ENCODE results near the gene DIS3L2. TPM values are rescaled to one million over a fixed set of nuclear protein-coding genes. Genes with fewer than 3 reads are reported as not detected.

The DIS3L2 gene
- total RNA-seq, 2 donors from 2014 or later, result 38.8 to 76.0 TPM

- Mint-ChIP-seq H3K4me3 (no peak overlapping the region), H3K27me3 (no peaks in the 10 kb centered on the region), H3K27ac (no peak overlapping the region), H3K9me3 (no peaks in the 10 kb centered on the region), H3K36me3 (no peaks in the 10 kb centered on the region), H3K4me1 (ENCODE audit: low read depth in 2 of 2) (peaks cover 14 to 16% of the 10 kb centered on the region in 2 donors)
- DNase-seq (ENCODE audit: low spot score), result no peak
- no peak for ATAC-seq
Measured at GRCh38 chr2:232228971-232229894, 267.7 kb downstream of the DIS3L2 start.

- H3K4me1 Mint-ChIP-seq (ENCODE audit: low read depth in 2 of 2), result peaks cover 14 to 16% of the 10 kb centered on the region in 2 donors
- DNase-seq (ENCODE audit: low spot score) (no peak), ATAC-seq (no peak)
- no peaks in the 10 kb centered on the region for H3K9me3 Mint-ChIP-seq
- no peaks in the 10 kb centered on the region for H3K36me3 Mint-ChIP-seq
- H3K27me3 Mint-ChIP-seq, result no peaks in the 10 kb centered on the region
- H3K27ac Mint-ChIP-seq, result no peak overlapping the region
- no peak overlapping the region for H3K4me3 Mint-ChIP-seq
Measured at GRCh38 chr2:232229911-232230310, 268.4 kb downstream of the DIS3L2 start.

DNA sequence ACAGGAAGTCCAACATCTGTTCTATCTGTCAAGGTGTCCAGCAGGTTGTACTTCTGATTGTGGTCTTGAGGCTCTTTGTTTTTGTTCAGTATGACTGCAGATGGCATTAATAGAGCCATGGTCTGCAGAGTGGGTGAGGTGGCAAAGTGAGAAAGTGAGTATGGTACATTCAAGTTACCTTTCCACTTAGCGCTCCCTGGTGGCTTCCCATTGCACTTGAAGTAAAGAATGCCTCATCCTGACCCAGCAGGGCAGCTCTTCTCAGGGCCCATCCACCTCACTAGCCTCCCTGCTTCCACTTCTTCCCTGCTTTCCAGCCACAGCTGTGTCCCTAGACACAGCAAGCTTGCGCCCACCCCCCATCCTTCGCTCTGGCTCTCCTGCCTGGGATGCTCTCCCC is 269.0 kb downstream of the DIS3L2 start:
- ATAC-seq, result no peak
- DNase-seq (ENCODE audit: low spot score), result no peak
- H3K9me3 Mint-ChIP-seq, result no peaks in the 10 kb centered on the region
- no peaks in the 10 kb centered on the region for H3K36me3 Mint-ChIP-seq
- H3K27me3 Mint-ChIP-seq, result no peaks in the 10 kb centered on the region
- H3K27ac Mint-ChIP-seq, result no peak overlapping the region
- H3K4me3 Mint-ChIP-seq, result no peak overlapping the region
- peaks cover 14 to 16% of the 10 kb centered on the region in 2 donors for H3K4me1 Mint-ChIP-seq (ENCODE audit: low read depth in 2 of 2)

- H3K27me3 Mint-ChIP-seq, result no peaks in the 10 kb centered on the region
- DNase-seq (ENCODE audit: low spot score), result no peak
- H3K4me1 Mint-ChIP-seq (ENCODE audit: low read depth in 2 of 2), result peaks cover 14 to 16% of the 10 kb centered on the region in 2 donors
- ATAC-seq, result no peak
- H3K27ac Mint-ChIP-seq, result peak overlapping the region in 1 of 2 donors; percentile 22
- no peaks in the 10 kb centered on the region for H3K9me3 Mint-ChIP-seq
- no peak overlapping the region for H3K4me3 Mint-ChIP-seq
- H3K36me3 Mint-ChIP-seq, result no peaks in the 10 kb centered on the region
Measured at GRCh38 chr2:232231554-232231953, 270.0 kb downstream of the DIS3L2 start.

DNA sequence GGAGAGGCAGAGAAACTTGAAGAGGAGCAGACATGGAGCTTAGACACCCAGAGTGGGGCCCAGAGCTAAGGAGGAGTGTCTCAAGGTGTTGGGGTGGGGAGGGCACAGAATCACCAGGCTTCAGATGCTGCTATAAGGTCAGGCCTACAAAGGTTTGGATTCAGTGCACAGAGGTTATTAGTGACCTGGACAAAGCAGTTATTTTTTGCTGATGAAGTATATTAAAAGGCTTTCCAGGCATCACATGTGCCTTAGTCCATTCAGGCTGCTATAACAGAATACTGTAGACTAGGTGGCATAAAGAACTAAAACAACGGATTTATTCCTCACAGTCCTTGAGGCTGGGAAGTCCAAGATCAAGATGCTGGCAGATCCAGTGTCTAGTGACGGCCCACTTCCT is 271.4 kb downstream of the DIS3L2 start:
- H3K27ac Mint-ChIP-seq, result peak overlapping the region in 1 of 2 donors; percentile 36
- H3K4me3 Mint-ChIP-seq, result no peak overlapping the region
- H3K36me3 Mint-ChIP-seq, result no peaks in the 10 kb centered on the region
- no peak for DNase-seq (ENCODE audit: low spot score)
- no peaks in the 10 kb centered on the region for H3K9me3 Mint-ChIP-seq
- H3K27me3 Mint-ChIP-seq, result no peaks in the 10 kb centered on the region
- H3K4me1 Mint-ChIP-seq (ENCODE audit: low read depth in 2 of 2), result peaks cover 14 to 22% of the 10 kb centered on the region in 2 donors
- no peak for ATAC-seq

DNA sequence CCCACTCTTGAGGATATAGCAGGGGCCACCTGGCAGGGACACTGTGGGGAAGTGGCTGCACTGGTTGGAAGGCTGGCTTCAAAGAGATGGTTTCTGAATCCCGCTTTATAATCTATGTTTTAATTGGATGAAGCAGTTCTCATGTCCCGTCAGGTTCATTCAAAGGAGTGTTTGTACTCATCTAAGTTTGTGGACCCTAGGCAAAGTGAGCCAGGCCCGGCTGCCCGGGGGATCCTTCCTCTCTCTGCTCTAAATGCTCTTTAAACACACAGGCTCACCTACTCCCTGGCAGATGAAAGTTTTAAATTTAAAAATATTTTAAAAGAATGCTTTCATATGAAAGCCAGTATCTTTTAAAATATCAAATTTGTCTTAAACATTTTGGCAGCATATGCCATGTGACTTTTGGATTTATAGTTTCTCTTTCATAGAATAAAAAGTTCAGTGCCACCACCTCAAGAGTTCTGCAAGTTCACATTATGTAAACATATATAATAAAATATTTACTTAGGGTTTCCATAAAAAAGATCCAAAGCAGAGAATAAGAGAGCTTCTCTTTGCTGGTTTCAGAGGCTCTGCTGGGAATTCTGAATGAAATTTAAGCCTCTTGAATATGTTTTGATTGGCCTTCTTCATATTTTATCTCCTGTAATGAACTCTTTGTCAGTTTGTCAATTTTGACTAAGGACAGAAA is 273.6 kb downstream of the DIS3L2 start:
- peaks cover 5% of the 10 kb centered on the region for H3K36me3 Mint-ChIP-seq
- H3K9me3 Mint-ChIP-seq, result no peaks in the 10 kb centered on the region
- no peak for ATAC-seq
- no peaks in the 10 kb centered on the region for H3K27me3 Mint-ChIP-seq
- no peak overlapping the region for H3K27ac Mint-ChIP-seq
- peaks cover 16 to 25% of the 10 kb centered on the region in 2 donors for H3K4me1 Mint-ChIP-seq (ENCODE audit: low read depth in 2 of 2)
- no peak overlapping the region for H3K4me3 Mint-ChIP-seq
- DNase-seq (ENCODE audit: low spot score), result no peak

GRCh38 chr2:232235716-232236115 is 274.2 kb downstream of the DIS3L2 start:
- no peak overlapping the region for H3K27ac Mint-ChIP-seq
- no peak overlapping the region for H3K4me3 Mint-ChIP-seq
- DNase-seq (ENCODE audit: low spot score) (no peak), ATAC-seq (no peak)
- H3K9me3 Mint-ChIP-seq, result no peaks in the 10 kb centered on the region
- peaks cover 18 to 26% of the 10 kb centered on the region in 2 donors for H3K4me1 Mint-ChIP-seq (ENCODE audit: low read depth in 2 of 2)
- H3K36me3 Mint-ChIP-seq, result peaks cover 5% of the 10 kb centered on the region
- H3K27me3 Mint-ChIP-seq, result no peaks in the 10 kb centered on the region

- DNase-seq (ENCODE audit: low spot score) (no peak), ATAC-seq (peak in 1 of 2 donors; percentile 43)
- Mint-ChIP-seq H3K9me3 (no peaks in the 10 kb centered on the region), H3K4me1 (ENCODE audit: low read depth in 2 of 2) (peaks cover 18 to 26% of the 10 kb centered on the region in 2 donors), H3K4me3 (no peak overlapping the region), H3K27ac (no peak overlapping the region), H3K36me3 (peaks cover 5% of the 10 kb centered on the region), H3K27me3 (no peaks in the 10 kb centered on the region)
Measured at GRCh38 chr2:232236200-232236599, 274.7 kb downstream of the DIS3L2 start.

- Mint-ChIP-seq H3K4me3 (no peak overlapping the region), H3K27ac (peak overlapping the region in 1 of 2 donors; percentile 38), H3K36me3 (peaks cover 5% of the 10 kb centered on the region)
Measured at GRCh38 chr2:232237464-232237863, 276.0 kb downstream of the DIS3L2 start.

DNA sequence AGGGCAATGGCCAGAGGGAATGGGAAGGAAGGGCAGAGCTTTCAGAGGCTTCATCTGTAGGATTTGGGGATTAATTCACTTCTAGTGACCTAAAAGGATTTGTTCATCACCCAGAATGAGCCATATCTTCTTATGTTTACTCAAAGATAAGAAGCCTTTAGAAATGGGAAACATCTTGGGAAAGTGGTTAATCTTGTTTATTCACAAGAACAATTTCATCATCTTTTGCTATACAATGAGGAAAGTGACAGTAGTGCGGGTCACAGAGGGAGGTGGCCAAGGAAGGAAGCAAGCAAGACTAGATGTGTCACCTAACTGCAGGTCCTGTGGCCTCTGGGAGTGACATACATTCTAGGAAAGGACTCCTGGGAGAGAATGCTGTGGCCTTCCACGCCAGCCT is 276.6 kb downstream of the DIS3L2 start:
- Mint-ChIP-seq H3K9me3 (no peaks in the 10 kb centered on the region), H3K4me1 (ENCODE audit: low read depth in 2 of 2) (peaks cover 4 to 12% of the 10 kb centered on the region in 2 donors), H3K27me3 (no peaks in the 10 kb centered on the region), H3K36me3 (peaks cover 5% of the 10 kb centered on the region), H3K4me3 (no peak overlapping the region), H3K27ac (peak overlapping the region in 1 of 2 donors; percentile 38)
- DNase-seq (ENCODE audit: low spot score) (no peak), ATAC-seq (no peak)

More at GRCh38 chr2:232237464-232237863, 276.0 kb downstream of the DIS3L2 start:
- Mint-ChIP-seq H3K4me1 (ENCODE audit: low read depth in 2 of 2) (peaks cover 7 to 16% of the 10 kb centered on the region in 2 donors), H3K27me3 (no peaks in the 10 kb centered on the region), H3K9me3 (no peaks in the 10 kb centered on the region)
- DNase-seq (ENCODE audit: low spot score) (no peak), ATAC-seq (no peak)

- Mint-ChIP-seq H3K9me3 (no peaks in the 10 kb centered on the region), H3K4me3 (no peak overlapping the region), H3K4me1 (ENCODE audit: low read depth in 2 of 2) (peaks cover 4 to 12% of the 10 kb centered on the region in 2 donors), H3K36me3 (peaks cover 5% of the 10 kb centered on the region), H3K27me3 (no peaks in the 10 kb centered on the region), H3K27ac (peak overlapping the region in 1 of 2 donors; percentile 38)
- ATAC-seq (no peak), DNase-seq (ENCODE audit: low spot score) (no peak)
Measured at GRCh38 chr2:232238596-232238995, 277.1 kb downstream of the DIS3L2 start.

DNA sequence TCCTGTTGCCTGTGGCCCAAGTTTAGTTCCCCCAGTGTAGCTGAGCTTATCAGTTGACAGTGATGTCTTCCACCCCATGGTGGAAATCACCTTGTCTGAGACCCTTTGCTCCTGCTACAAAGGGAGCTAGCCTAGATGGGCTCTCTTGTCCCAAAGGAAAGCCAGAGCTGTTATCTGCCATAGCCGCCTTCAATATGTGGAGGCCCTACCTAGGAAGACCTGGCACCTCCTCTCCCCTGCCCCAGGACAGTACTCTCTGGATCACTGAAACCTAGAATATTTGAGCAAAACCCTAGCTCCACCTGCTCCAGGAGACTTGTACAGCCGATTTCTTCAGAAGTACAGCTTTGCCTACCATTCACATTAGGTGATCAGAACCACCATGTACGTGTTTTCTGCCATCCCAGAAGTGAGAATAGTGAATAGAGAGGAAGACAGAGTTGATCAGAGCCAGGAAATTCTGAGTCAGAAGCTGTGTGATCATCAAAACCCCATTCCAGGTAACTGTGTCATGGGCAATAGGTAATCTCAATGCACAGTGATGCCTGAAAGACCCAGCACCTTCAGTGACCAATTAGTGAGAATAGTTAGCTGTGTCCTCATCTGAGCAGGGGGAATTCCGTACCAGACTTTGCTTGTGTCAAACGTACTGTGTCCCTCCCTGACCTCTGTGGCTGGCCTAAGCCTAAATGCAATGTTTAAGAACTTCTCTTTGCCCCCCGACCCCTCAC is 278.6 kb downstream of the DIS3L2 start:
- Mint-ChIP-seq H3K9me3 (no peaks in the 10 kb centered on the region), H3K4me3 (no peak overlapping the region), H3K27me3 (no peaks in the 10 kb centered on the region), H3K27ac (peak overlapping the region in 1 of 2 donors; percentile 50), H3K4me1 (ENCODE audit: low read depth in 2 of 2) (peaks cover 4 to 9% of the 10 kb centered on the region in 2 donors), H3K36me3 (peaks cover 5% of the 10 kb centered on the region)
- DNase-seq (ENCODE audit: low spot score), result no peak
- ATAC-seq, result no peak

DNA sequence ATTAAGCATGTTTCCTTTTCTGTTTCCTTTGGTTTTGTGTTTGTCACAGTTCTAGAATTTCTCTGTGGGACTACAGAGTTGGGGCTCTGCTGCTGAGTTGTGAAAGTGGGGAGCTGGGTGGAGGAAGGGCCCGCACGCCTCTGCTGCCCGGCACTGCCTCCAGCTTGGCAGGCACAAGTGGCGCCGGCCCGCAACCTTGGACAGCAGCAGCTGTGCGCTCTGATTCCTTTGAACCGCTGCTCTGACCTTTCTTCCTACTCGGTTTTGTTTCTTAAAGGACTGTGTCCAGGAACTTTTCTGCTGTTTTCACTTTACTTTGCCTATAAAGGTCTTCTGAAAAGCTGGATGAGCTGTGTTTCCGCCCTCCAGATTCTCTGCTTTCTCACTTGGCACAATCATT is 279.4 kb downstream of the DIS3L2 start:
- Mint-ChIP-seq H3K27me3 (no peaks in the 10 kb centered on the region), H3K27ac (no peak overlapping the region), H3K36me3 (peaks cover 5% of the 10 kb centered on the region), H3K9me3 (no peaks in the 10 kb centered on the region), H3K4me3 (no peak overlapping the region), H3K4me1 (ENCODE audit: low read depth in 2 of 2) (peaks cover 4 to 9% of the 10 kb centered on the region in 2 donors)
- ATAC-seq (no peak), DNase-seq (ENCODE audit: low spot score) (no peak)

Measured in natural killer cell treated with Interleukin-12 subunit alpha and Interleukin-12 subunit beta and Interleukin-15 and Interleukin-18, amount 100 ng/mL, for 72 hours (primary cell).